ENCODE results near the gene ANKFN1. TPM values are rescaled to one million over a fixed set of nuclear protein-coding genes. Genes with fewer than 3 reads are reported as not detected.
A peak's percentile ranks its signal among the peaks of the same experiment; 100 is the strongest.

The ANKFN1 gene
- total RNA-seq, 1 donor from 2014 or later: 2.4 TPM

GRCh38 chr17:56499799-56500388 lies 346.6 kb downstream of the ANKFN1 start:
- Mint-ChIP-seq H3K27ac (no peak overlapping the region), H3K9me3 (no peaks in the 10 kb centered on the region), H3K4me3 (no peak overlapping the region), H3K27me3 (peaks cover 4% of the 10 kb centered on the region), H3K4me1 (ENCODE audit: unreplicated experiment) (peaks cover 11% of the 10 kb centered on the region), H3K36me3 (no peaks in the 10 kb centered on the region)
- DNase-seq (ENCODE audit: extremely low spot score, unreplicated experiment): no peak
- TF ChIP-seq CTCF (conservative IDR thresholded peaks at IDR 0.05): peak; percentile 70

GRCh38 chr17:56502120-56502654 lies 348.9 kb downstream of the ANKFN1 start:
- no peak overlapping the region for H3K27ac Mint-ChIP-seq
- TF ChIP-seq CTCF (conservative IDR thresholded peaks at IDR 0.05): no peak
- peaks cover 4% of the 10 kb centered on the region for H3K27me3 Mint-ChIP-seq

GRCh38 chr17:56505154-56505756 lies 352.0 kb downstream of the ANKFN1 start:
- H3K27ac Mint-ChIP-seq: no peak overlapping the region
- no peak overlapping the region for H3K4me3 Mint-ChIP-seq
- peaks cover 14% of the 10 kb centered on the region for H3K27me3 Mint-ChIP-seq
- DNase-seq (ENCODE audit: extremely low spot score, unreplicated experiment): no peak
- peaks cover 17% of the 10 kb centered on the region for H3K4me1 Mint-ChIP-seq (ENCODE audit: unreplicated experiment)
- no peaks in the 10 kb centered on the region for H3K36me3 Mint-ChIP-seq
- no peak for TF ChIP-seq CTCF (conservative IDR thresholded peaks at IDR 0.05)
- H3K9me3 Mint-ChIP-seq: no peaks in the 10 kb centered on the region

More at GRCh38 chr17:56502120-56502654, 348.9 kb downstream of the ANKFN1 start:
- no peaks in the 10 kb centered on the region for H3K36me3 Mint-ChIP-seq
- DNase-seq (ENCODE audit: extremely low spot score, unreplicated experiment): no peak
- H3K4me1 Mint-ChIP-seq (ENCODE audit: unreplicated experiment): peaks cover 17% of the 10 kb centered on the region
- H3K4me3 Mint-ChIP-seq: no peak overlapping the region
- H3K9me3 Mint-ChIP-seq: no peaks in the 10 kb centered on the region

GRCh38 chr17:56506349-56506748 lies 353.1 kb downstream of the ANKFN1 start:
- Mint-ChIP-seq H3K4me1 (ENCODE audit: unreplicated experiment) (peaks cover 12% of the 10 kb centered on the region), H3K27ac (no peak overlapping the region), H3K4me3 (no peak overlapping the region), H3K9me3 (no peaks in the 10 kb centered on the region), H3K27me3 (peaks cover 14% of the 10 kb centered on the region), H3K36me3 (no peaks in the 10 kb centered on the region)
- DNase-seq (ENCODE audit: extremely low spot score, unreplicated experiment): no peak
- TF ChIP-seq CTCF (conservative IDR thresholded peaks at IDR 0.05): no peak

GRCh38 chr17:56510554-56511342 lies 357.5 kb downstream of the ANKFN1 start:
- H3K27ac Mint-ChIP-seq: no peak overlapping the region
- no peak for DNase-seq (ENCODE audit: extremely low spot score, unreplicated experiment)

More at GRCh38 chr17:56510554-56511342, 357.5 kb downstream of the ANKFN1 start:
- H3K9me3 Mint-ChIP-seq: no peaks in the 10 kb centered on the region
- no peak overlapping the region for H3K4me3 Mint-ChIP-seq
- H3K36me3 Mint-ChIP-seq: no peaks in the 10 kb centered on the region
- H3K27me3 Mint-ChIP-seq: peaks cover 10% of the 10 kb centered on the region
- H3K4me1 Mint-ChIP-seq (ENCODE audit: unreplicated experiment): peaks cover 6% of the 10 kb centered on the region
- TF ChIP-seq CTCF (conservative IDR thresholded peaks at IDR 0.05): no peak
